AG04449 (cell line): ENCODE results near the gene MVP.
"Not testable (repeated sequence)": the region's sequence is repeated elsewhere in the genome, so short reads cannot be mapped to it uniquely, and the experiment has no call there.

Source experiments
- CTCF ChIA-PET: fragments of 350-600 bp; formaldehyde crosslinking; extraction: SDS; loops from one replicate; lab custom pipeline; 2021; ENCODE audit warnings: antibody characterized with exemption; lab: Yijun Ruan, JAX
- POLR2A ChIA-PET: fragments of 400-600, 350-600 bp; formaldehyde crosslinking; extraction: SDS; loops from one replicate; lab custom pipeline; 2020; ENCODE audit warnings: antibody characterized with exemption, inconsistent platforms; lab: Yijun Ruan, JAX
- DNase-seq: peaks from one replicate; pipeline ENCODE4 v3.0.0-alpha.2; 2010; ENCODE audit warnings: low read depth, low spot score
- H3K4me3 ChIP-seq: 2 replicates; pipeline ENCODE4 v1.5.1; 2011; ENCODE audit warnings: low read depth, mild to moderate bottlenecking, control low read depth, low read length
- CTCF ChIP-seq: IDR thresholded peaks from one replicate; pipeline ENCODE4 v1.5.1; 2011; ENCODE audit warnings: mild to moderate bottlenecking, moderate library complexity, low read length, control low read depth, inconsistent platforms; ENCODE audit not compliant: insufficient read depth; ENCODE audit errors: missing control alignments

Gene MVP

GRCh38 chr16:29881050-29881449 lies 60.8 kb downstream of the MVP start:
- DNase-seq: no peak
- no peak for TF ChIP-seq CTCF
- H3K4me3 ChIP-seq: no peak overlapping the region
- CTCF ChIA-PET: interaction anchor here (1.1 kb wide), 1 partner anchor 151 kb away, joined by 4 read pairs; no protein-coding TSS in a partner anchor
- POLR2A ChIA-PET: interaction anchor here (0.7 kb wide), 1 partner anchor 173 kb away, joined by 3 read pairs; no protein-coding TSS in a partner anchor

GRCh38 chr16:29883987-29884386 lies 63.7 kb downstream of the MVP start:
- TF ChIP-seq CTCF: no peak
- no peak overlapping the region for H3K4me3 ChIP-seq

GRCh38 chr16:29889372-29889771 lies 69.1 kb downstream of the MVP start:
- POLR2A ChIA-PET, DNase-seq, H3K4me3 ChIP-seq: not testable (repeated sequence)
- CTCF ChIA-PET: interaction anchor here (1.1 kb wide), 1 partner anchor 41 kb away, joined by 4 read pairs; no protein-coding TSS in a partner anchor

More at GRCh38 chr16:29883987-29884386, 63.7 kb downstream of the MVP start:
- ChIA-PET POLR2A (interaction anchor here (0.7 kb wide), 1 partner anchor 11 kb away, joined by 3 read pairs; no protein-coding TSS in a partner anchor), CTCF (interaction anchor here (1.1 to 1.5 kb wide), 2 partner anchors 20 to 99 kb away, joined by 3 to 5 read pairs; partner anchors contain the start of gene CDIPT)
- no peak for DNase-seq

- ChIA-PET POLR2A (no interaction called here), CTCF (no interaction called here)
- no peak overlapping the region for H3K4me3 ChIP-seq
- no peak for TF ChIP-seq CTCF
- no peak for DNase-seq
These were observed 71.5 kb downstream of the MVP start for GRCh38 chr16:29891525-29892457.

GRCh38 chr16:29892458-29892813 lies 72.2 kb downstream of the MVP start:
- POLR2A ChIA-PET: no interaction called here
- CTCF ChIA-PET: no interaction called here
- no peak overlapping the region for H3K4me3 ChIP-seq
- no peak for TF ChIP-seq CTCF
- DNase-seq: no peak

GRCh38 chr16:29893553-29893952 lies 73.3 kb downstream of the MVP start:
- ChIA-PET POLR2A (no interaction called here), CTCF (interaction anchor here (1.0 kb wide), 1 partner anchor 45 kb away, joined by 4 read pairs; no protein-coding TSS in a partner anchor)
- no peak for DNase-seq
- no peak overlapping the region for H3K4me3 ChIP-seq
- no peak for TF ChIP-seq CTCF
